GM18867 (cell line): ENCODE data around the gene TUBB1.
"Not testable (repeated sequence)": the region's sequence is repeated elsewhere in the genome, so short reads cannot be mapped to it uniquely, and the experiment has no call there.

Experiments
- ATAC-seq: cut with Tn5 transposase; IDR thresholded peaks from one replicate; pipeline ENCODE4 v1.9.1; 2021; ENCODE audit warnings: mild to moderate bottlenecking, moderate library complexity; ENCODE audit not compliant: unreplicated experiment

Gene TUBB1

DNA sequence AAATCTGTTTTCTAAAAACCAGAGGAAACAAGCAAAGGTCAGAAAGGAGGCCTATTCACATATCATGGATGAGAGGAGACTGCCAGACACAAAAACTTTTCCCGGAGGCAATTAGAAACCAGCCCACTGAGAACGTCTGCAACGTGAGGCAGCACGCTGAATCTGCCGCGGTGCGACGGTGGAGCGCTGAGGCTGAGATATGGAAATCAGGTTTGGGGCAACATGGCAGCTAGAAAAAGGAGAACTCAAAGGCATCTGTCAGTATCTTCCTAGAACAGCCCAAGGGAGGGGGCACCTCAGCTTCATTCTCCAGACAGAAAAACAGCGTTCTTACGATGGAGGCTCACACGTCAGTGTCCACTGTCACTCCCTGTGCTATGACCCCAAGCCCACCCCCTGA lies 18.2 kb downstream of the TUBB1 start:
- ATAC-seq: no peak

DNA sequence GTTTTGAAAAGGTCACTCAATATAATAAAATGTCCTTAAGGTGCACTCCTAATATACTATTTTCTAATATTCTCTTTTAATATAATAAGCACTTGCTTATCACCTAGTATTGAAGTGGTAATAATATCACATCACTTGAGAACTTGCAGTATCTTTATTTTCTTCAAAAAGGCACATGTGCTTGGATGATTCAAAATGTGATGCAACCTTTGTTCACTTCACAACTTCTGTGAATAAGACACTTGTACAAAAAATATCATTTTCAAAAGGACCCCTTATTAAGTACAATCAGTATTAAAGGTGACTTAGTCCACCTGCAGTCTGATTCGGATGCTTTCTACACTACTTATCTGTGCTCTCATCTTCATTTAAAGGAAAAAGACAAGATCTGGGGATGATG lies 20.0 kb downstream of the TUBB1 start:
- no peak for ATAC-seq

DNA sequence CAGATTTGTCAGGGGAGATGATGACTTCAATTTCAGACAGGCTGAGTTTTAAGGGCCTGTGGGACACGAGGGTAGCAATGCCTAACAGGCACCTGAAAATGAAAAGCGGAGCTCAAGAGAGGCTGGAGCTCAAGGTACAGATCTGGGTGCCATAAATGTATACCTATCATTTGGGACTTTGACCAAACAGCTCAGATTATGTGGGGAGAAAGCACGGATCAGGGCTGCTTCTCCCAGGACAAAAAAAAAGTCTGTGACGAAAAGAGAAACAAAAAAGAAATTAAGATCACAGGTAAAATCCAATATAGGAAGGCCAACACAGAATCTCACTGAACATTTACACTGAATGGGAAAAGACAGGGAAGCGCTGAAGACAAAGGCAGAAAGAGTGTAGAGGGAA lies 21.4 kb downstream of the TUBB1 start:
- ATAC-seq: no peak

DNA sequence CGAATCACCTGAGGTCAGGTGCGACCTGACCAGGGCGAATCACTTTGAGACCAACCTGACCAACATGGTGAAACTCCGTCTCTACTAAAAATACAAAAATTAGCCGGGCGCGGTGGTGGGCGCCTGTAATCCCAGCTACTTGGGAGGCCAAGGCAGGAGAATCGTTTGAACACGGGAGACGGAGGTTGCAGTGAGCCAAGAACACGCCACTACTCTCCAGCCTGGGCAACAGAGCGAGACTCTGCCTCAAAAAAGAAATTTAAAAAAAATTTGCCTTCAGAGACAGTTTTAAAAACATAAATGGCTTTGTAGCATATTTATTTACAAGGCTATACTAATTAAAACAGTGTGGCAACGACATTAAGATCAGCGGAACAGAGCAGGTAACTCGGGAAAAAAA lies 22.3 kb downstream of the TUBB1 start:
- not testable (repeated sequence) for ATAC-seq

DNA sequence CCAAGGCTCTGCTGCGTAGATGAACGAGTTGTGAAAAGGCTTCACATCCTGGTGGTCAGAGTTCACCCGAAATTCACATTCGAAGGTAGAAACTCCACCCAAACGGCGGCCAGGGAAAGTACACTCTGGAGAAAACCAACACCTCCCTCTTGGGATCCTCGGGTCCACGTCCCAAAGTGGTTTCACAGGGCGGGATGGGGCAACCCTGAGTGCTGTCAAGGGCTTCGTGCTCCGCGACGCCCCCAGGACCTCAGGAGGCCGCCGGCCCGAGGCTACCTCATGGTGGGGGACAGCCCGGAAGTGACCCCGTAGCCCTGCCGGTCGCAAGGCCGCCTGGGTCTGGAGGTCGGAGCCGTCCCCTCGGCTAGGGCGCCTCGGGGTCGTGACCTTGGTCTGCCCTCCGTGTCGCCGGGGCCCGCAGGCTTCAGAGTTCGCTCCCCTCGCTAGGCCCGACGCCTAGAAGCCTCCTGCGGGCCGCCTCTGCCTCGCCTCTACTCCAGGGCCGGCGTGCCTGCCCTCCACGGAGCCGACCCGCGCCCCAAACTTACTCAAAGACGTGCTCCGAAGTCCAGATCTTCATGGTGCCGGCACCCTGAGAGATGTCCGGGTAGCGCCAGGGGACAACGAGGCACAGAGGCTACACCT lies 23.0 kb downstream of the TUBB1 start, which contains the start of gene PRELID3B:
Gene PRELID3B, minus strand, starts transcription at position 636 of the 645 bp plus-strand sequence. Its CDS starts 56 bp downstream, at position 580.
- ATAC-seq: peak; percentile 27

DNA sequence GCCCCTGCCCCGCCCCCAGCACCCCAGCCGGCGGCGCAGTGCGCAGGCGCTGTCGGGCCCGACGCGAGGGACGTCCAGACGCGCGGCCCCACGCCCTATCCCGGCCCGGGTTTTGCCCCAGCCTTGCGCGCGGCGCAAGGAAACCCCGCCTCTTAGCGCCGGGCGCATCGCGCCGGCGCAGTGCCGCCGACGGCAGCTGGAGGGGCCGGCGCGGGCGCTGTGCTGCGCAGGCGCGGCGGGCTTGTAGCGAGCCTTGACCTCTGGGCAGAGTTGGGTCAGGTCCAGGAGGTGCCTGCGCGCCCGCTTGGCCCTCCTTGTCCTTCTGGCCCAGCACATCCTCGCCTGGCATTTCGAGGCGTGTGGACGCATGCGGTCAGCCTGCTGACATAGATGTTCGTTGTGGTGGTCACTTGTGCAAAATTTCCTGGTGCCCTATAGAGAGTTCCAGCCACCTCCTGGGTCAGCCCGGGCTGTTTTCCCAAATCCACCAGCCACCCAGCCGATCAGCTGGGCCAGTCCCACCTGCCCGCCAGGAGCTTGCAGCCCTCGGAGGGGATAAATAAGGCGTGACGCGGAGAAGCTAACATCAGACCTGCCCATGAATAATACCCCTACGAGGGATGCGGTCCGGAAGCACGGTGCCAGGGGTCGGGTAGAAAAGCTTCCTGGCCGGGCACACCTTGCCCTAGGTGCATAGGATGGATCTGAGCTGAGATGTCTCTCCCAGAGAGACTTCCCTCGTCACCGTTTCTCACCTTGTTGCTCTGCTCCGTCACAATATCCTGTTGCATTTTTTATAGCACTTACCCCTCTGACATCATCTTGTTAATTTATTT lies 23.8 kb downstream of the TUBB1 start:
- ATAC-seq: peak; percentile 91

DNA sequence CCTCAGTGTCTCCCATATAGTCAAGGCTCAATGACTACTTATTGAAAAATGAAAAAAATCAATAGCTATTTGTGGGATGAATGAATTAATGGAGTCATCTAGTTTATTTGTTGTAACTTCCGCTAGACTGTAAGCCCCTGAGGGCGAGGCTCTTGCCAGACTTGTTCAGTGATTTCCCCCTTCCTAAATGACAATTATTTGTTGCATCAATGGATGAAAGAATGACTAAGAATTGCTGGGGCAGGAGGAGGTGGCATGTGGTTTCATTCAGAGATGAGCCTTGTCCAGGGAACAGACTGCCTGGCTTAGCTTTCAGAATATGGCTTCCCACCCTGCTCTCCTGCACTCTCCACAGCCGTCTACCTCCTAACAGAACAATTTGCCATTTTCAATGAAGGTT lies 24.5 kb downstream of the TUBB1 start:
- ATAC-seq: no peak

DNA sequence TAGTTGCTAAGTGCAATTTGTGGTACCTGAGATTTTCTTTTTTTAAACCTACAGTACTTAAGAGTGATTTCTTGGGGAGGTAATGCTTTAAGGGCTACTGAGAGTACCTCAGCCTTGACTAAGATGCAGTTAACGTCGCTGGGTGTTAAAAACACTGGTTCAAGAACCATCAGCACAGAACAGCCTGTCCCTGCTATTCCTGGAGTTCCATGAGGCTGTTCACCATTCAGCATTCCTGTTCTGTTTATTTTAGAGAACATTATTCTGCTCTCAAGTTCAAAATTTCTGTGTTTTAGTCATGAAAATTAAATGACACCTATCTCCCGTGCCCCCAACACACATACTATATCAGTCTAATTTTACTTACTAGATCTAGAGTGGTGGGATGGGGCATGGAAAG lies 25.1 kb downstream of the TUBB1 start:
- ATAC-seq: no peak

DNA sequence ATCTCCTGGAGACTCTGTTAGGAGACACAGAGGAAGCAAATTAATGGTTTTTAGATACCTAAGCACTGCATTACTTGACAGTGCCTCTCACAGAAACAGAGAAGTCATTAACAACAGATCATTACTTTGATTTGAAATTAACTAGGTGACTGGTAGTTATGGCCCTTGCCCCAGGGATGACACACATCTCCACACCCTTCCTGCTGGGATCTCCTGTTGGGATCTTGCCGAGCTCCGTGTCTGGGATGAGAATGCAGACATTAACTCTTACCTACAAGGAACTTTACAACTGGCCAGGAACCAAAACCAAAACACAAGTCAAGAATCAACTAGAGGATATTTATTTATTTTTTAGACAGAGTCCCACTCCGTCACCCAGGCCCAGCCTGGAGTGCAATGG lies 25.6 kb downstream of the TUBB1 start:
- ATAC-seq: no peak

DNA sequence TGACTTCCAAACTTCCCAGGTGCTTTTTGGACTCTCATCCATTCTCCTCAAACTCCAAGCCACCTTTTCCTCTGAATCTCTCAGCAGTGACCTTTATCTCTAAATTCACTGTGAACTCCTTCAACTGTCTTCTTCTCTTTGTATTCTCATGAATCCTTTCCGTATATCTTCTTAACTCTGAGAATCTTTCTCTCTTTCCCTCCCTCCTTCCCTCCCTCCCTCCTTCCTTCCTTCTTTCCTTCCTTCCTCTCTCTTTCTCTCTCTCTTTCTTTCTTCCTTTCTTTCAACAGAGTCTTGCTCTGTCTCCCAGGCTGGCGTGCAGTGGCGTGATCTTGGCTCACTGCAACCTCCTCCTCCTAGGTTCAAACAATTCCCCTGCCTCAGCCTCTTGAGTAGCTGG lies 27.6 kb downstream of the TUBB1 start:
- ATAC-seq: no peak

DNA sequence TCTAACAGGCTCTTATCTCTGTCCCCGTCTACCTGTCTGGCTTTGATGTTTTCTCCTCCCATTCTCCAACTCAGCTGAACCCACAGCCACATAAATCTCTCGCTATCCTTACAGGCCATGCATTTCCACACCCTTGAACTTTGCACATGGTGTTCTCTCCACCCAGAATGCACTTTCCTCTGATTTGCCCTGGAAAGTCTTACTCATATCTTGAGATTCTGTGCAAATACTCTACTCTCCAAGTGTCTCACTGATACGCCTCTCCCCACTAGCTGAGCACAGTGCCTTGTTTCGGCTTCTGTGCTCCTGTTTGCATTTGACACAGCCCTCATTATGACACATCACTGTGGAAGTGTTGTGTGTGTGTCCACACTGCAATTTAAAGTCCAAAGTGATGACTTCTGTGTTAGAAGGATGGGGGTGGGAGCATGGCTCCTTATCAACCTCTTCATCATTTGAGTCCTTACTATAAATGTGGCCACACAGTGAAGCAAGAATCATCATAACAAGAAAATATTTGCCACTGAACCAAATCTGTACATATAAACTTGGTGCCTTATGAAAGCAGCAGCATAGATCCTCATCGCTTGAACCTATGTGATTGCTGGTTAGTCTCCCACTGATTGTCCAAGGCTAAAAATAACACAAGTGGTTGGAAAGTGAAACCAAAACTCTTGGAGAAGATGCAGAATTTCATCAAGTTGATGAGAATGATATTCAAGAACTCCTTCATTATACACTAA lies 28.9 kb downstream of the TUBB1 start:
- ATAC-seq: no peak

DNA sequence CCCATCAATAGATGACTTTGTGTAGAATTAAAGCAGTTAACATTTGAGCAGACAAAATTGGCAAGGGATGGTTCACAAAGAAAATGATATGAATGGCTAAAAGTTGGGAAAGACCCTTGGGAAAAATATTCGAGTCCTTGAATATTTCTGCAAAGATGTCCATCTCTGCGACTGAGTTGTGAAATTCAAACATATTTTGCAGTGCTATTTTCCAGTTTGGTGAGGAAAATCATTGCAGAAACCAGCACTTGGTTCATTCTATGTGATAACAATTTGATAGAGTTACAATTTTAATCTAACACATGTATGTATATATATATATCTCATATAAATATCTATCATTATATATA lies 29.4 kb downstream of the TUBB1 start:
- ATAC-seq: no peak

DNA sequence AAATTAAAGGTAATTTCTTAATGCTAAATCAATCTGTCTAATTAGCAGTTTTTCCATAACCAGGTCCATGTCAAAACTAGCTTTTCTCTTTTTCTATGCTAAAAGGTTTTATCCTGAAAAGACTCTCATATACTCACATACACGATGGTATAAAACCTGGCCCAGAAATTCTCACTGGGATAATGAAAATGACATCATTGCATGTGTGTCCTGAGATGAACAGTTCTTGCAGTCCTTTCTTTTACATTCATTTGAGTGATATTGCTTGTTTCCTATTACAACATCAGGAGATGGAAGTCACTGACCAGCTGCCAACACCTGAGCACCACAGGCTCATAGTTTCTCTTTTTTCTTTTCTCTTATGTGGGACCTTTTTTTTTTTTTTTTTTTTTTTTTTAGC lies 31.2 kb downstream of the TUBB1 start:
- ATAC-seq: no peak

DNA sequence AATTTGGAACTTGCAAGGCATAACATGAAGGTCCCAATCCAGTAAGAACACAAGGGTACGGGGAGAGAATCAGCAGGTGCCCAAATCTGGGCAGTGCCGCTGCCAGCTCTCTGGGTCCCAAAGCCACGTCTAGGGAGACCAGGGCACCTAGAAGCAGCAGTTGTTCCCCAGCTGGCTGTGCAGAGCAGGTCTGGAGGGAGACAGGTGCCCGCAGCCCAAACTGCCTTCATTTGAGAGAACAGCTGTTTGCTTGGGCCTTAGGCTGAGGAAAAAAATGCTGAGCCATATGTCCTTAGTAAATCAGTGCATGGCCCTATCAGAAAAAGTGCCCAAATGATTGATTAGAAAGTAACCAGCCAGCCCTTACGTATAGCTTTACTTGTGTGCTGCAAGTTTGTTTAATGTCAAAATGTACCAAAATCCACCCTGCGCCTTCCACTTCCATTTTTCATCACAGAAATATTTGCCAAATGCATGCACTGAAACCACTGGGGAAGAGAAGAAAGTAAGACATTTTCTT lies 32.5 kb downstream of the TUBB1 start:
- no peak for ATAC-seq

DNA sequence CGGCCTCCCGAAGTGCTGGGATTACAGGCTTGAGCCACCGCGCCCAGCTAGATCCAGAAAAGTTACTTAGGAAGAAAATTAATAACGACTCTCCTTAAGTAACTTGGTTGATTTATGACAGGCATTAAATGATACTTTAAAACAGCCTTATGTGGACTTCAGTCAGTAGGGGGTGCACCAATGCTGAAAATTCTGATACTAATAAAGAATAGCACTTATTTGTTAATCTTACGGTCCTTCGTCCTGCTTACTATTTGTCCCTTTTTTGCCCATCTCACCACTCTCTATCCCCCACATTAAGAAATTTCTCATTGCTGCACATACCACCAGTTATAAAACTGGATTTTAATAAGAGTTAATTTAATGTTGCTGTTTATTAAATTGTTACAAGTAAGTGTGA lies 36.1 kb downstream of the TUBB1 start:
- no peak for ATAC-seq

DNA sequence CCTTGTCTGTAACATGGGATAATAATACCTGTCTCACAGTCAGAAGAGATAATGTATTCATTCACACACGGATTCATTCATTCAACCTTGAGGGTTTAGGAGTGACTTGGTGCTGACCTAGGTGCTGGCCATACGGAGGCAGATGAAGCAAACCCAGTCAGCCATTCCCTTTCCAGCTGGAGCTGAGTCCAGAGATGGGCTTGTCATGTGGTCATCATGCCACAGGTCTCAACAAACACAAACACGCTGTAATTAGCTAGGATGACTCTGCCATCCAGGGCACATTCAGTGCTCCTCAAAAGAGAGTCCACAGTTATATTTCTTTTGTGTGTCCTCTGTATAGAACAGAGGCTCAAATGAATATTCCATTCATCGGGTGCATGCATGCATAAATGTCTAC lies 42.9 kb downstream of the TUBB1 start:
- no peak for ATAC-seq

DNA sequence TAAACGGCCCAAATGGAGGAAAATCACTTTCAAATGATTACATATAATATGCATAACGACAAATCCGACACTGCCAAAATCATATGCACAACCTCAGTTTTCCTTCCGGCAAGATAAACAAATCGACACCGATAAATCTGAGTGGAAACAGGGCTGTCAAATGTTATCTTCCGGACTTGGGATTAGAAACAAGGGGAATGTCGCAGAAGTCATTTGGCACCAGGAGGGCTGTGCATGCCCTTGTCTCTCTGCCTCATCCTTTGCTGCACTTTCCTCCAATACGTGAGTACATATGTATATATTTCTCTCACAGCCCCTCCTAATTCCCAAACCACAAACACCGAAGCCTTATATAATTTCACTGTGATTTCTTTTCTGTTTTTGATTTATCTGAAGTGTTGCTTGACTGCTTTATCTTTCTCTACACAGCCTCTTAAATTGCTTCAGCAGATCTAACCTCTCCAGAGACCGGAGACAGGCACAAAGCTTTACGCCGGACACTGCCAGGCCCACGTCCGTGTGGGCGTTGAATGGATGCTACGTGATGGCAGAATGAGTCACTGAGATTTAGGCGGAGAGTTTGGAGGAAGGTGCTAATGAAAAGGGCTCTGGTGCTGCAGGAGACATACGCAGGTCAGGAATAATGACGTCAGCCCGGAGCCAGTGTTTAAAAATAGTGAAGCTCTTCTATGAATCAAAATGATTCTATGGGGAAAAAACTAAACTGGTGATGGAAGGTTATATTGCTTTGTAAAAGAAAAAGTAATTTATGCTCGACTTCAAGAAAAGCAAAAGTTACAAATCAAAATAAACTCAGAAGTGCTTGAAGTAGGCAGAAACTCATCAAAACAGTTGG lies 44.4 kb downstream of the TUBB1 start:
- no peak for ATAC-seq

DNA sequence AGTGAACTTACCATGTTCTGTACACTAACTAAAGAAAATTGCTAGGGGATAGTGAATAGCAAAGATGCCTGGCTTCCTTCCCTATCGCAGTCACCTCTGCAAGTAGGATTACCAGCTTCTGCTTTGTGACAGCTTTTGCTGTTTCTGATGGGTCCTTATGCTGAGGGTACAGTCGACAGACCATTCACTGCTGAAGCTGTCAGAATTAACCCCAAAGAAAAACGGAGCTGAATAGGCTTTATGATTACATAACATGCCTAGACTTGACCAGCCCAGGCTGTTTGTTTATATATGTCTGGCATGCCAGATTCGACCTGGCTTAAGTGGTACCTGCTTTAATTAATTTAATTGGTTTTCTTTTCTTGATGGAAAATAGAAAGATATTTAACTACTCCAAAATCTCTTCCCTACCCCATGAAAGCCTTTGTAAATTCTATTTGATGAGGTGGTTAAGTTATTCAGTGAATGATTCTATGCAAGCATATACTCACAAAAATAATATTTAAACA lies 45.0 kb downstream of the TUBB1 start:
- ATAC-seq: no peak

DNA sequence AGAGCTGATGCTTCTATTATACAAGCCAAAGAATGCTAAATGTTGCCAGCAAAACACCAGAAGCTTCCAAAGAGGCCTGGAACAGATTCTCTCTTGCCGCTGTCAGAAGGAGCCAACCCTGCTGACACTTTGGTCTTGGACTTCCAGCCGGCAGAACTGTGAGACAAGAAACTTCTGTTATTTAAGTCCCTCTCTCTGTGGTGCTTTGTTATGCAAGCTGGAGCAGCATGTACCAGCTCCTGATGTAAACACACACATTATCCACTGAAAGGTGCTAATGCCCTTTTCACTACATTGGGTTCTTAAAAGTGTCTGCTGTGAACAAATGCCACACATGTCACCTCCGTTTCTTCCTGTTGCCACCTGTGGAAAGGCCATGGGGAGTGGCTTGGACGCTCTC lies 49.3 kb downstream of the TUBB1 start:
- no peak for ATAC-seq

DNA sequence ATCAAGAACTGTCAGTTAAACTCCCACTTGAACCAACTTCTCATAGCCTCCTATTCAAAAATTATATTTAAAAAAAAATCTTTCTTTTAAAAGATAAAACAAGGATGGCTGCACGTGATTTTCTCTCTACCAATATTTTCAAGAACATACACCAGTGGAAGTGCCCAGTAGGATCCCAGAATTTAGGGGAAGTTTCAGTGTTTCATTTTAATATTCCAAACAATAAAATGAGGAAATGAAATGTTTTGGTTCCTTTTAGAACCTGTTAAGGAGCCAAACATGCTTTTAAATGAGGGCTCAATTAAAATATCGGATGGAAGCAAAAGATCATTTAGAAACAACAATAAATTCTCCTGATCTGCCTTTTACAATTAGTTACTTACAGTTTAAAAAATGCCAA lies 49.8 kb downstream of the TUBB1 start:
- ATAC-seq: no peak

DNA sequence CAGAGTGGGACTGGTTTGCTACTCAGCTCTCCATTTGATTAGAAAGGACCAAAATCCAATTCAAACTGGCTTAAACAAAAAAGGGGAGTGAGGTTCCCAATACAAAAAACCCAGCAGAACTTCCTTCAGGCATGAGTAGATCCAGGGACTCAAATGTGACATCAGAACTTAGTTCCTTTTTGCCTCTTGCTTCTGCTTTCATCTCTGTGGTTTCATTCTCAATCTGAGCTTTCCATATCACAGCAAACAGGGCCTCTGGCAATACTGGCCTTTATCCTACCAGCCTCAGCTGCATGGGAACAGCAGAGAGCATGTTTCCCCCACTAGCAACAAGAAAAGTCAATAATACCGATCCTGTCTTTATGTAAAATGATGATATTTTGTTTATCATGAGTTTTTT lies 52.0 kb downstream of the TUBB1 start:
- ATAC-seq: peak; percentile 58
